Cerebellar cortex (tissue), 1 donor: ENCODE measurements around the gene COL4A1.

ENCODE experiments used
- DNase-seq: peaks from one replicate; pipeline ENCODE4 v3.0.0-alpha.2; 2015; ENCODE audit warnings: low spot score

The COL4A1 gene

GRCh38 chr13:110109910-110110309 lies 197.0 kb downstream of the COL4A1 start:
- DNase-seq = peak; percentile 13

GRCh38 chr13:110109140-110109783 lies 197.7 kb downstream of the COL4A1 start:
- no peak for DNase-seq

- peak; percentile 23 for DNase-seq
Observed at GRCh38 chr13:110108348-110109139, 198.4 kb downstream of the COL4A1 start.

GRCh38 chr13:110107568-110108347 lies 199.2 kb downstream of the COL4A1 start:
- no peak for DNase-seq

GRCh38 chr13:110106726-110107125 lies 200.2 kb downstream of the COL4A1 start:
- DNase-seq = no peak

GRCh38 chr13:110105136-110105535 lies 201.8 kb downstream of the COL4A1 start:
- DNase-seq = no peak

GRCh38 chr13:110103534-110103933 lies 203.4 kb downstream of the COL4A1 start:
- DNase-seq = no peak

- DNase-seq = no peak
Observed at GRCh38 chr13:110103026-110103425, 203.9 kb downstream of the COL4A1 start.

GRCh38 chr13:110102053-110102452 lies 204.9 kb downstream of the COL4A1 start:
- no peak for DNase-seq

GRCh38 chr13:110099922-110100321 lies 207.0 kb downstream of the COL4A1 start:
- DNase-seq = no peak
